Psoas muscle (tissue), 8 donors: Measurements from ENCODE around the gene RPS2. TPM values are rescaled to one million over a fixed set of nuclear protein-coding genes. Genes with fewer than 3 reads are reported as not detected.

Experiments
- ATAC-seq, 4 donors: fragments of 200-7000 bp; cut with Tn5 transposase; one replicate each; pipeline ENCODE4 v1.9.1; 2020; ENCODE audit warnings: moderate library complexity in 3 of 4, mild to moderate bottlenecking in 2 of 4
- DNase-seq, 2 donors: peaks; one replicate each; pipeline ENCODE4 v3.0.0-alpha.2; 2020
- H3K27ac ChIP-seq: fragments of 200-600 bp; one replicate; pipeline ENCODE4 v1.8.0; 2022
- H3K27me3 ChIP-seq, 3 donors: fragments of 200-600 bp in 1 of 3; one replicate each; pipeline versions ENCODE4 v1.6.1 to v1.8.0; 2013 to 2022; ENCODE audit warnings: low read length in 2 of 3, mild to moderate bottlenecking in 2 of 3, moderate library complexity in 1 of 3; ENCODE audit not compliant: insufficient read depth in 3 of 3
- H3K36me3 ChIP-seq, 2 donors: fragments of 200-600 bp in 1 of 2; one replicate each; pipeline versions ENCODE4 v1.6.1 to v1.8.0; 2013 to 2022; ENCODE audit warnings: low read depth in 1 of 2, mild to moderate bottlenecking in 1 of 2, moderate library complexity in 1 of 2; ENCODE audit not compliant: insufficient read depth in 1 of 2
- H3K4me1 ChIP-seq: fragments of 200-600 bp; one replicate; pipeline ENCODE4 v1.8.0; 2022
- H3K4me3 ChIP-seq: fragments of 200-600 bp; one replicate; pipeline ENCODE4 v1.8.0; 2022; ENCODE audit warnings: mild to moderate bottlenecking
- H3K9me3 ChIP-seq: fragments of 200-600 bp; one replicate; pipeline ENCODE4 v1.8.0; 2022
- WGBS, 3 donors: extraction: QIAGEN DNeasy Blood & Tissue Kit; methylation state at CpG; one replicate each; pipeline versions ENCODE4 v1.1.6 to v1.1.7; 2013; 5-methylcytosine and 5-hydroxymethylcytosine counted together
- intact Hi-C, 2 donors: fragments of 100-400 bp; cut with DNase I; formaldehyde crosslinking; loops; one replicate each; pipeline versions ENCODE4 v1.11.0 to v1.14.2; 2022
- polyA plus RNA-seq, 3 donors: library from polyadenylated mRNA; stranded (reverse); fragments of 200-250 nt; gene quantifications; one replicate each; pipeline ENCODE4 v1.2.3, GENCODE V29; 2013
- total RNA-seq, 4 donors: library from RNA; stranded (reverse); fragmentation: NEBNext Ultra II Directional in 2 of 4; extraction: Animal tissue kit (Norgen Biotek cat#: 25700) in 2 of 4; gene quantifications; one replicate each; pipeline versions ENCODE4 v1.2.1 to v1.2.4, GENCODE V29; 2021 to 2023
- TF ChIP-seq, protein P1 (sequence below): fragments of 200-600 bp; IDR thresholded peaks from one replicate; pipeline ENCODE4 v1.8.0; 2022; ENCODE audit warnings: antibody characterized with exemption
- donor health status: healthy with polysubstance abuse.
- donor health status: DM: no; HTN: no; CAD: no; lungs with moderate emphysema.
- donor health status: Bipolar disorder and iron deficiency.
- donor health status: healthy.
- donor health status: DM: yes; HTN: yes; CAD: no.
- donor health status: DM: no; HTN: no; CAD: no.
- donor health status: DM: no; HTN: no; CAD: no.
- donor health status: DM: yes; HTN: yes; CAD: no.

The RPS2 gene
- total and polyA plus RNA-seq, 7 donors: 1,044 to 3,940 (median 1,902) TPM

DNA sequence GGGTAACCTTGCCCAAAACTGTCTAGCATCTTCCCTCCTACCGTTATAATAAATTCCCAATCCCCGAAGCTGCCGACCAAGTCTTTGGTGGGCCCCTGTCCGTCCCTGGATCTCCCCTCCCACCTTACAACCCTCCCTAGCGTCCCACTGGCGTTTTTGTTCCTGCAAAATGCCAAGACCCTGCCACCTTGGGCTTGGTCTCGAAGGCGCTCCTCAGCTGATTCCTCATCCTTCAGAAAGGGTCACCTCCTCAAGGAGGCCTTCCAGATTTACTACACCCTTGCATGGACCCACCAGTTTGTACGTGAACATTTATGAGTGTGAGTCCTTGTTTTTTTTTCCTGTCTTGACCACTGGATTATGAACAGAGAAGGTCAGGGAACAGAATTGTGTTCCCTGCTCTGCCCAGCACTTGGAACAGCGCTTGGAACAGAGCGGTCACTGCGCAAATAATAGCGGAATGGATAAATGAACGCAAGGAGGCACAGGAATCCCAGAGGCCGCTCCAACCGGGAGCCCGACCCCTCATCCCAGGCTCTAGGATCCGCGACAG, 18.4 kb upstream of the RPS2 start:
- Histone ChIP-seq H3K36me3 (peaks cover 8 to 36% of the 10 kb centered on the region in 2 donors), H3K27ac (peak overlapping the region; percentile 67), H3K4me3 (peak overlapping the region; percentile 93), H3K9me3 (no peaks in the 10 kb centered on the region), H3K4me1 (peaks cover 32% of the 10 kb centered on the region), H3K27me3 (peaks cover 0 to 3% (median 0%) of the 10 kb centered on the region in 3 donors)
- 33 to 39% (median 36%) methylated on average over 19 of the region's 19 CpGs for WGBS, 3 donors
- no peak for ATAC-seq
- no peak for DNase-seq
- intact Hi-C loops: no loop called here
- TF ChIP-seq, protein P1, sequence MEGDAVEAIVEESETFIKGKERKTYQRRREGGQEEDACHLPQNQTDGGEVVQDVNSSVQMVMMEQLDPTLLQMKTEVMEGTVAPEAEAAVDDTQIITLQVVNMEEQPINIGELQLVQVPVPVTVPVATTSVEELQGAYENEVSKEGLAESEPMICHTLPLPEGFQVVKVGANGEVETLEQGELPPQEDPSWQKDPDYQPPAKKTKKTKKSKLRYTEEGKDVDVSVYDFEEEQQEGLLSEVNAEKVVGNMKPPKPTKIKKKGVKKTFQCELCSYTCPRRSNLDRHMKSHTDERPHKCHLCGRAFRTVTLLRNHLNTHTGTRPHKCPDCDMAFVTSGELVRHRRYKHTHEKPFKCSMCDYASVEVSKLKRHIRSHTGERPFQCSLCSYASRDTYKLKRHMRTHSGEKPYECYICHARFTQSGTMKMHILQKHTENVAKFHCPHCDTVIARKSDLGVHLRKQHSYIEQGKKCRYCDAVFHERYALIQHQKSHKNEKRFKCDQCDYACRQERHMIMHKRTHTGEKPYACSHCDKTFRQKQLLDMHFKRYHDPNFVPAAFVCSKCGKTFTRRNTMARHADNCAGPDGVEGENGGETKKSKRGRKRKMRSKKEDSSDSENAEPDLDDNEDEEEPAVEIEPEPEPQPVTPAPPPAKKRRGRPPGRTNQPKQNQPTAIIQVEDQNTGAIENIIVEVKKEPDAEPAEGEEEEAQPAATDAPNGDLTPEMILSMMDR: no peak

- 26 to 44% (median 36%) methylated on average over 5 of the region's 5 CpGs for WGBS, 3 donors
- H3K4me1 ChIP-seq: peaks cover 32% of the 10 kb centered on the region
Measured at GRCh38 chr16:1982013-1982433, 17.4 kb upstream of the RPS2 start.

GRCh38 chr16:1981398-1981836, 16.8 kb upstream of the RPS2 start, which contains the start of gene NOXO1:
Gene NOXO1, minus strand, starts transcription at chr16:1981469. Its CDS starts 290 bp downstream, at chr16:1981179.
- intact Hi-C loops: no loop called here
- Histone ChIP-seq H3K27ac (no peak within 1 kb of the TSS), H3K9me3 (no peaks in the 10 kb centered on the region), H3K27me3 (no peaks in the 10 kb centered on the region), H3K36me3 (peaks cover 9 to 43% of the 10 kb centered on the region in 2 donors), H3K4me3 (no peak within 1 kb of the TSS), H3K4me1 (peaks cover 32% of the 10 kb centered on the region)
- TF ChIP-seq, protein P1: no peak
- 50 to 75% (median 62%) methylated on average over 6 of the region's 6 CpGs for WGBS, 3 donors
- DNase-seq (no peak), ATAC-seq (no peak)

More at GRCh38 chr16:1982013-1982433, 17.4 kb upstream of the RPS2 start:
- Histone ChIP-seq H3K27me3 (no peaks in the 10 kb centered on the region), H3K27ac (no peak overlapping the region), H3K9me3 (no peaks in the 10 kb centered on the region), H3K4me3 (no peak overlapping the region), H3K36me3 (peaks cover 9 to 43% of the 10 kb centered on the region in 2 donors)
- intact Hi-C loops: no loop called here
- DNase-seq (no peak), ATAC-seq (no peak)
- TF ChIP-seq, protein P1: no peak

DNA sequence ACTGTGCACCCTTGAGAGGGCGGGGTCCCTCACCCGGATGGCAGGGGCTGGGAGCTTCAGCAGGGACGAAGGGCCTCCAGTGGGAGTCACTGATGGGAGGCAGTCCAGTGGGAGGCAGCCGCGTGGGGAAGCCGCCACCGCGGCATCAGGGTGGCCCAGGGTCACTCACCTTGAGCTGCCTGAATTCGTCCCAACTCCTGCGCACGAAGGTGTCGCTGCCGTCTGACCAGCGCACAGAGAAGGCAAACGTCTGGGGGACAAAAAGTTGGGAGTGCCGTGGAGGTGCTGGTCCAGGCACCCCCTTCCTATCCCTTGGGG, 16.1 kb upstream of the RPS2 start:
- intact Hi-C loops: no loop called here
- no peak overlapping the region for H3K27ac ChIP-seq
- 32 to 38% (median 33%) methylated on average over 16 of the region's 16 CpGs for WGBS, 3 donors
- no peaks in the 10 kb centered on the region for H3K27me3 ChIP-seq
- no peak for ATAC-seq
- no peaks in the 10 kb centered on the region for H3K9me3 ChIP-seq
- H3K4me3 ChIP-seq: no peak overlapping the region
- no peak for DNase-seq
- H3K36me3 ChIP-seq: peaks cover 9 to 43% of the 10 kb centered on the region in 2 donors
- peaks cover 32% of the 10 kb centered on the region for H3K4me1 ChIP-seq
- TF ChIP-seq, protein P1: no peak
